Activated CD4-positive, alpha-beta T cell treated with anti-CD3 and anti-CD28 coated beads, Interleukin-2, amount 10 ng/mL, durations not matched to agents 7 days and 5 days (primary cell): ENCODE data around the gene TAF15. TPM values are rescaled to one million over a fixed set of nuclear protein-coding genes. Genes with fewer than 3 reads are reported as not detected.

Experiments
- CTCF ChIA-PET: fragments of 350-600 bp; sonication (Branson Sonifier 250); formaldehyde crosslinking; loops from one replicate; lab custom pipeline; 2021; ENCODE audit warnings: antibody characterized with exemption; lab: Charles Lee
- POLR2A ChIA-PET: fragments of 350-600 bp; sonication (Branson Sonifier 250); formaldehyde crosslinking; loops from one replicate; lab custom pipeline; 2021; ENCODE audit warnings: antibody characterized with exemption; lab: Charles Lee
- DNase-seq: peaks from one replicate; pipeline ENCODE4 v3.0.0-alpha.2; 2020
- H3K27ac Mint-ChIP-seq: one replicate; pipeline ENCODE4 v1.8.0; 2021; ENCODE audit warnings: mild to moderate bottlenecking, moderate library complexity, mixed read lengths
- H3K27me3 Mint-ChIP-seq: one replicate; pipeline ENCODE4 v1.8.0; 2021; ENCODE audit warnings: mixed read lengths
- H3K36me3 Mint-ChIP-seq: one replicate; pipeline ENCODE4 v1.8.0; 2021; ENCODE audit warnings: low read depth, mixed read lengths
- H3K4me1 Mint-ChIP-seq: one replicate; pipeline ENCODE4 v1.8.0; 2021; ENCODE audit warnings: mixed read lengths
- H3K4me3 Mint-ChIP-seq: one replicate; pipeline ENCODE4 v1.8.0; 2021; ENCODE audit warnings: mild to moderate bottlenecking, moderate library complexity, mixed read lengths
- H3K9me3 Mint-ChIP-seq: one replicate; pipeline ENCODE4 v1.8.0; 2021; ENCODE audit warnings: mixed read lengths
- total RNA-seq, 2 experiments: library from RNA; stranded (reverse); gene quantifications; one replicate each; pipeline ENCODE4 v1.2.3, GENCODE V29; 2021

Gene TAF15
- total RNA-seq, 2 experiments from 2014 or later: 274 to 311 TPM

DNA sequence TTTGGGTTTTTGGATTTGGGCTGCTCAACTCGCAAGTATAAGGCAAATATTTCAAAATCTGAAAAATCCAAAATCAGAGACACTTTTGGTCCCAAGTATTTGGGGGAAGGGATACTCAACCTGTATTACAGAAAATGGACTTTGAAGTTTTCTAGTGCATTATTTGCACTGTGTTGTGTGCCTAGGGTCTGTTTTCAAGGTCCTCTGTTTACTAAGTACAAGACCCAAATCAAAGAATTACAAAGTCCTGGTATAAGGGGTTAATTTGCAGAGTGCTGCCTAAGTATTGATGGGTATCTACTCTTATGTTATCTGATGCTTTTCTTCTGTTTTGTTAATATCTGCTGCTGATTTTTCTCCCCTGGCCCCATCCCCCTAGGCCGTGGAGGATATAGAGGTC, 34.4 kb downstream of the TAF15 start:
- Mint-ChIP-seq H3K36me3 (peaks cover 57% of the 10 kb centered on the region), H3K27me3 (no peaks in the 10 kb centered on the region), H3K4me3 (no peak overlapping the region), H3K27ac (no peak overlapping the region), H3K4me1 (peaks cover 7% of the 10 kb centered on the region), H3K9me3 (no peaks in the 10 kb centered on the region)
- ChIA-PET CTCF (no interaction called here), POLR2A (no interaction called here)
- no peak for DNase-seq

DNA sequence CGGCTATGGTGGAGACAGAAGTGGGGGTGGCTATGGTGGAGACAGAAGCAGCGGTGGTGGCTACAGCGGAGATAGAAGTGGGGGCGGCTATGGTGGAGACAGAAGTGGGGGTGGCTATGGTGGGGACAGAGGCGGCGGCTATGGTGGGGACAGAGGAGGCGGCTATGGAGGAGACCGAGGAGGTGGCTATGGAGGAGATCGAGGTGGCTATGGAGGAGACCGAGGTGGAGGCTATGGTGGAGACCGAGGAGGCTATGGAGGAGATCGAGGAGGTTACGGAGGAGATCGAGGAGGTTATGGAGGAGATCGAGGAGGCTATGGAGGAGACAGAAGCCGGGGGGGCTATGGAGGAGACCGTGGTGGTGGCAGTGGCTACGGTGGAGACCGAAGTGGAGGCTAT, 35.3 kb downstream of the TAF15 start:
- ChIA-PET POLR2A (no interaction called here), CTCF (no interaction called here)
- DNase-seq: no peak
- peaks cover 58% of the 10 kb centered on the region for H3K36me3 Mint-ChIP-seq
- H3K27ac Mint-ChIP-seq: no peak overlapping the region
- no peaks in the 10 kb centered on the region for H3K9me3 Mint-ChIP-seq
- peaks cover 8% of the 10 kb centered on the region for H3K4me1 Mint-ChIP-seq
- H3K27me3 Mint-ChIP-seq: no peaks in the 10 kb centered on the region
- no peak overlapping the region for H3K4me3 Mint-ChIP-seq

DNA sequence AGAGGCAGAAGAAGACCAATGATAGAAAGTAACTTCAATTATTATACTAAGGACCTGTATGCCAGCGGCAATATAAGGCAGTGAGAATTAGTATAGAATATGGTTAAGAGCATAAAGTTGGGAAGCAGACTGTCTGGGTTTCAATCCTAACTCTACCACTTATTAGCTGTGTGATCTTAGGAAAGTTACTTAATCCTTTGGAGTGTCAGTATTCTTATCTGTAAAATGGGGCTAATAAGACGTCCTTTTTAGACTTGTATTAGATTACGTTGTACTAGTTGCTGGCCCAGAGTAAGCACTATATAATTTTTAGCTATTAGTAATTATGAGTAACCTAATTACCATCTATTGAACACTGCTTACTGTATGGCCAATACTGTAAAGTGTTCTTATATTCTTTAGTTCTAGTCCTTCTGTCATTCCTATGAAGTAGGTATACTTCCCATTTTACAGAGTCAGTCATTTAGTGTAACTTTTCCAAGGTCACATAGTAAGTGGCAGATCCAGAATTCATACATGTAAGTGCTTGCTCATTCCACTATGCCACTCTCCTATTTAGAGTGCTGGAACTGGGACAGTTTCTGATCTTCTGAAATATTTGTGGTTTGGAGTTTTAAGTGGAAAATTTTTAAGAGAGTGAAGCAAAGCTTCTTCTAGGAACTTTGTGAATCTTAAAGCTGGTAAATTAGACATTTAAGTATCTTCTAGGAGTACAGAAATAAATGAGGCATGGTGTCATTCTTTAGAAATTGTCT, 36.9 kb downstream of the TAF15 start:
- Mint-ChIP-seq H3K4me3 (no peak overlapping the region), H3K36me3 (peaks cover 61% of the 10 kb centered on the region), H3K27ac (no peak overlapping the region), H3K4me1 (peaks cover 13% of the 10 kb centered on the region), H3K9me3 (no peaks in the 10 kb centered on the region), H3K27me3 (no peaks in the 10 kb centered on the region)
- POLR2A ChIA-PET: interaction anchor here (0.7 kb wide), 1 partner anchor 19 kb away, joined by 3 read pairs; no protein-coding TSS in a partner anchor
- no peak for DNase-seq
- CTCF ChIA-PET: interaction anchor here (1.6 kb wide), 1 partner anchor 29 kb away, joined by 9 read pairs; no protein-coding TSS in a partner anchor

DNA sequence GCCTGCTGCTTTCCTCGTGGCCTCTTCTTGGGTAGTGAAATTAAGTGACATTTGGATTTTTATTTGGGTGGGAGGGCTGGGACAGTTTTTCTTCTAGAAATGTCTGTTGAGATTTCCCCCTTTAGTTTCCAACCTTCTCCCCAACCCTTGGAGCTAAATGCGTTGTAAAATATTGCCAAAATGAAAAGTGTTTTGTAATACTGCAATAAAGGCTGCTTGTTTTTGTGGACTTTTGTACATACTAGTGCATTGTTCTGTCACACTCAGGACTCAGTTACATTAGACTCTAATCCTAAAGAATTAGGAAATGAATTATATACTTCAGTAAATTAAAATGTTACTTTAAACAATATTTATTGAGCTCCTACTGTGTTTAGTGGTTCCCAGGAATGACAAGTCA, 37.7 kb downstream of the TAF15 start:
- H3K36me3 Mint-ChIP-seq: peaks cover 57% of the 10 kb centered on the region
- no peak for DNase-seq
- ChIA-PET POLR2A (interaction anchor here (0.7 kb wide), 1 partner anchor 20 kb away, joined by 3 read pairs; no protein-coding TSS in a partner anchor), CTCF (interaction anchor here (1.4 to 1.6 kb wide), 2 partner anchors 30 to 38 kb away, joined by 4 to 9 read pairs; partner anchors contain the start of gene TAF15)
- no peaks in the 10 kb centered on the region for H3K27me3 Mint-ChIP-seq
- no peak overlapping the region for H3K27ac Mint-ChIP-seq
- H3K4me3 Mint-ChIP-seq: no peak overlapping the region
- no peaks in the 10 kb centered on the region for H3K9me3 Mint-ChIP-seq
- peaks cover 16% of the 10 kb centered on the region for H3K4me1 Mint-ChIP-seq

DNA sequence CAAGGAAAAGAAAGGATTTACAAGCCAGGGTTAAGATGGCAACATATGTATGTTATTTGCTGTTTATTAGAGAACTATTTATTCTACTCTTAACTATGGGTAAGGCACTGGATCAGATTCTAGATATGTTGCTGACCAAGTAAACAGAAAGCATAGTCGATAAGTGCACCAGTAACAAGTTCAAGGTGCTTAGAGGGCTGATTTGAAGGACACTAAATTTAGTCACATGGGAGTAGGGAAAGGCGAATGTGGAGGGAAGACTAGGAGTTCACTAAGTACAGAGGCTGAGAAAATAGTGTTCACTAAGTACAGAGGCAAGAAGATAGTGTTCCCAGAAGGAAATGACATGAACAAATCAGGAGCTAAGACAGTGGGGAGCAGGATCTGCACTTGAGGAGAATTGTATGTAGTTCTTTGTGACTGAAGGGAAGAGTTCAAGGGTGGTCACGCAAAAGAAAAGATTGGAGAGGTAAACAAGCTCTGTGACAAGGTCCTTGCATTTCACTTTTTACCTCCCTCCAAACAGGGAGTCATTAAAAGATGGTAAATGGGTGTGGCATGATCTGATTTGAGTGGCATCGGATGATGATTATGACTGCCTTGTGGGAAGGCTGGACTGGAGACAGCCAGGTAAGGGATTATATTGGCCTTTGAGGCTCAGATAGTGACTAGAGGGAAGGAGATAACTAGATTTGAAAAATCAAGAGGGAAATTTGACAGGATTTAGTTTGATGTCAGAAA, 38.5 kb downstream of the TAF15 start:
- CTCF ChIA-PET: interaction anchor here (0.6 to 1.7 kb wide), 4 partner anchors 23 to 63 kb away, joined by 3 to 10 read pairs (median 6); partner anchors contain the start of gene TAF15
- H3K4me1 Mint-ChIP-seq: peaks cover 16% of the 10 kb centered on the region
- POLR2A ChIA-PET: no interaction called here
- no peak overlapping the region for H3K4me3 Mint-ChIP-seq
- H3K27me3 Mint-ChIP-seq: no peaks in the 10 kb centered on the region
- H3K36me3 Mint-ChIP-seq: peaks cover 57% of the 10 kb centered on the region
- DNase-seq: no peak
- no peaks in the 10 kb centered on the region for H3K9me3 Mint-ChIP-seq
- H3K27ac Mint-ChIP-seq: peak overlapping the region; percentile 15

DNA sequence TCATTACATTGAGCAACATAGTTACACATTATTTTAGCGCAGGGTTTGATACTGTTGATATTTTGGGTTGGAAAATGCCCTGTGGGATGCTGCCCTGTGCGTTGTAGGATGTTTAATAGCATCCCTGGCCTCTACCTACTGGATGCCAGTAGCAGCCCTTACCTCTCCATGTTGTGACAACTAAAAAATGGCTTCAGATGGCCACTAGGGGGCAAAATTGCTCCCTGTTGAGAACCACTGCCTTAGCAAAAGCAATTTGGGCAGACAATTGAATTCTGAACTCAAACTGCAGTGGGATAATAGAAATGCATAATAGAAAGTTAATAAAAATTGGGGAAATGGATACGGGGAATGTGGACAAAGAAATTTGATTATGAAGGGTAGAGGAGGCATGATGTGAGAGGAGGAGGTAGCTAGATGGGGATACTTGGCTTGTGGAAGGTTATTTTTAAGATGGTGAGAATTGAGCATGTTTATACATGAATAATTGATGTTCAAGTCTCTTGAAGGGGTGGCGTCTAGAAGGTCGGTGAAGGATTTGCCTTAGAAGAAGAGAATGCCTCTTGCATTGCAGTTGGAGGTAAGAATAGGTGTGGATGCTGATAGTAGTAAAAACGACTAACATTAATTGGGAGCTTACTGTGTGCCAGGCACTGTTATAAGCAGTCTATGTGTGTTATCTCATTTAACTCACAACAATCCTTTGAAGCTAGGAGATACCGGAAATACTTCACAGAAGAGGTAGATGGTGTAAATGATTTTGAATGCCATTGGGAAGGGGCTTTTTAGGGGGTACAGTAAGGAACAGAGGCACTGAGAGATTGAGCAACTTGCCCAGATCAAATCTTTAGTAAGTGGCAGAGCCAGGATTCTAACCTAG, 40.4 kb downstream of the TAF15 start:
- CTCF ChIA-PET: interaction anchor here (0.6 to 2.1 kb wide), 10 partner anchors 8 to 223 kb away, joined by 3 to 10 read pairs (median 4); no protein-coding TSS in a partner anchor
- POLR2A ChIA-PET: no interaction called here
- H3K4me1 Mint-ChIP-seq: peaks cover 18% of the 10 kb centered on the region
- H3K9me3 Mint-ChIP-seq: no peaks in the 10 kb centered on the region
- peak; percentile 79 for DNase-seq
- H3K27ac Mint-ChIP-seq: peak overlapping the region; percentile 33
- H3K4me3 Mint-ChIP-seq: no peak overlapping the region
- peaks cover 54% of the 10 kb centered on the region for H3K36me3 Mint-ChIP-seq
- H3K27me3 Mint-ChIP-seq: no peaks in the 10 kb centered on the region

DNA sequence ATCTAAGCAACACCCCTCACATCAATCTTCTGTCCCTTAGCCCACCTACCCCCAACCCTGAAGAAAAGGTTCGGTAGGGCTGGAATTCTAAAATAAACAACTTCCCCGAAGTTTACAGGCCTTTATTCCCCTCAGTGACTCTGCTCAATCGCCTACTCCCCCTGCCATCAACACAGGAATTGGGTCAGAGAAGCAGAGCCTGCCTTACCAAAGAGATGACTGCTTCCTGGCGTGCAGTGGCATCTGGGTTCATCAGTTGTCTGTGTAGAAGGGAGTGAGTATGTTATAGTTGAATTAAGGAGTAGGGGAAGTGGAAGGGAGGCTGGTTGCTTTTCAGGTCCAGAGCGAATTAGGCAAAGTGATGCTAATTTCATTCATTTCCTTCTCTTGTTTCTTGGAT, 46.7 kb downstream of the TAF15 start:
- POLR2A ChIA-PET: interaction anchor here (1.4 kb wide), 1 partner anchor 9 kb away, joined by 3 read pairs; no protein-coding TSS in a partner anchor
- no peak for DNase-seq
- Mint-ChIP-seq H3K4me1 (peaks cover 19% of the 10 kb centered on the region), H3K4me3 (no peak overlapping the region), H3K9me3 (no peaks in the 10 kb centered on the region), H3K27me3 (no peaks in the 10 kb centered on the region), H3K36me3 (peaks cover 27% of the 10 kb centered on the region), H3K27ac (peak overlapping the region; percentile 58)
- CTCF ChIA-PET: interaction anchor here (0.8 kb wide), 2 partner anchors 13 to 114 kb away, joined by 3 to 5 read pairs; partner anchors contain the start of gene HEATR9

DNA sequence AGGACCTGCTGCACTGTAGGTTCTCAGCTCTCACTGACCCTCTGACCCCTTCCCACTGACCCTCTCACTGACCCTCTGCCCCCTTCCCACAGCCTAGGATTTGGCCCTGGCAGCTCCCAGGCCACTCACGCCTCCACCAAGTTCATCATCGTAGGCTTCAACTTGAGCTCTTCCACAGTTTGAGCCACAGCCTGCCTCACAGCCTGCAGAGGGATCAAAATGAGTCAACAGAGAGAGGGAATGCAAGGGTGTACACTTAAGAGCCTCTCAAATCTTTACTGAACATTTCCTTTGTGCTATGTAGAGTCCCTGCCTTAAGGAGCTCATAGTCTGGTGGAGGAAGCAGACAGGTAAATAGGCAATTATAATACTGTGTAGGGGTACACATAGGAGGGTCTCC, 47.3 kb downstream of the TAF15 start:
- Mint-ChIP-seq H3K4me1 (peaks cover 14% of the 10 kb centered on the region), H3K4me3 (no peak overlapping the region), H3K27ac (peak overlapping the region; percentile 21), H3K27me3 (no peaks in the 10 kb centered on the region), H3K36me3 (peaks cover 22% of the 10 kb centered on the region), H3K9me3 (no peaks in the 10 kb centered on the region)
- ChIA-PET POLR2A (interaction anchor here (1.4 kb wide), 1 partner anchor 8 kb away, joined by 3 read pairs; no protein-coding TSS in a partner anchor), CTCF (interaction anchor here (0.5 to 1.5 kb wide), 7 partner anchors 8 to 252 kb away, joined by 3 to 5 read pairs (median 3); partner anchors contain the start of gene HEATR9)
- no peak for DNase-seq

DNA sequence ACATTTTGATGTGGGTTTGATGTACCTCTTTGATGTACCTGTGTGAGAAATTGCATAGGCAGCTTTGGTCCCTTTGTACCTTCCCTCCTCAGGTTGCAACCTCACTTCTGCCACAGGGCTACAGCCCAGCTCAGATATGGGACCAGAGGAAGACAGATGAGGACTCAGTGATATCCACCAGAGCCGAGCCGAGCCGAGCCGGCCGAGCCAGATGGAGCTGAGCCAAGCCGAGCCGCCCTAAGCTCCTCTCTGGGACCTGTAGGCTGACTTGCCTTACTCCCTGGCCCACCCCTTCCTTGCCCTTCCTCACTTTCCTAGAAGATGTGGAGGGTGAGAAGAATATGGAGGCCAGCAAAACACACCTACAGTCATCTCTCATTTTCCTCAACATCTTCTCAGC, 55.6 kb downstream of the TAF15 start:
- H3K27me3 Mint-ChIP-seq: no peaks in the 10 kb centered on the region
- no peak overlapping the region for H3K4me3 Mint-ChIP-seq
- peaks cover 26% of the 10 kb centered on the region for H3K4me1 Mint-ChIP-seq
- no peak for DNase-seq
- ChIA-PET POLR2A (interaction anchor here (0.9 kb wide), 1 partner anchor 8 kb away, joined by 3 read pairs; no protein-coding TSS in a partner anchor), CTCF (interaction anchor here (0.9 to 3.8 kb wide), 4 partner anchors 8 to 208 kb away, joined by 3 to 17 read pairs (median 3); no protein-coding TSS in a partner anchor)
- H3K9me3 Mint-ChIP-seq: no peaks in the 10 kb centered on the region
- no peak overlapping the region for H3K27ac Mint-ChIP-seq
- H3K36me3 Mint-ChIP-seq: peaks cover 3% of the 10 kb centered on the region

DNA sequence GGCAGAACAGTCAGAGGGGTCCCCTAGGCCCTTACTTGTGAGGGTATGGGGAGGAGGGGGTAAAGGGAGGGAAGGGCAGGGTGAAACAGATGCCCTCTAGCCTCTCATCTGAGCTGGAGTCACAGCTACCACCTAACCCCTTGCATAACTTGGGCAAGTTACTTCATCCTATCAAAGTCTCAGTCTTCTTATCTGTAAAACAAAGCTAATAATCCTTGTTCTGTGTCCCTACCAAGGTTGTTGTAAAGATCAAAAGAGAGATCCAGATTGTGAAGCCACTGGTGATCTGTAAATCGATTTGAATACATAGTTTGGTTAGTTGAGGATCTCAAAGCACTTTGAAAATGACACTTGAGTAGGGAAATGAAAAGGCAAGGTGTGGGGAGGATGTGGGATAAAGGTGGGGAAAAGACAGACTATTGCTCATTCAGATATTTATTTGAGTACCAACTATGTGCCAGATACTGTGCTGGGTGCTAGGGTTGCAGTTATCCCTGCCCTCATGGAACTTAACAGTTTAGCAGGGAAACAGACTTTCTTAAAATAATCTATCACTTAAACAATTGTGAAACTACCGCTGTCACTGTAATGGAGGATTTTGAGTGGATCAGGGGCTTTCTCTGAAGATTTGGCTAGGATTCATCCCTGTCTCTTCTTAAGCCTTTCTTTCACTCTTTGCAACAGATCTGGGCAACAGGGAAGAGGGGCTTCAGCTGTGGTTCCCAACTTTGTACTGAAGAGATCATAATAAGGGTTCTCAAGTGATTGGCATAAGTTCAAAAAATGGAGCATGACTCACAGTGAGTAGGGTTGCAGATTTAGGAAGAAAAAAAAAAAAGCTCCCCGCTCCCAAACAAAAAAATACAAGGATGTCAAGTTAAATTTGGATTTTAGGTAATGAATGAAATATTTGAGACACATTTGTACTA, 56.4 kb downstream of the TAF15 start:
- Mint-ChIP-seq H3K27me3 (no peaks in the 10 kb centered on the region), H3K36me3 (peaks cover 3% of the 10 kb centered on the region), H3K4me1 (peaks cover 29% of the 10 kb centered on the region), H3K9me3 (no peaks in the 10 kb centered on the region), H3K27ac (no peak overlapping the region), H3K4me3 (no peak overlapping the region)
- ChIA-PET POLR2A (interaction anchor here (0.9 kb wide), 1 partner anchor 9 kb away, joined by 3 read pairs; no protein-coding TSS in a partner anchor), CTCF (interaction anchor here (0.6 to 3.8 kb wide), 10 partner anchors 9 to 234 kb away, joined by 3 to 17 read pairs (median 3); partner anchors contain the start of gene CCL5)
- no peak for DNase-seq
